Loucy (cell line): Measurements from ENCODE around the gene ZBTB32.

Experiments
- H2AFZ ChIP-seq: fragments of 200-600 bp; sonication (generic); 2 replicates; pipeline ENCODE4 v1.6.0; 2016; ENCODE audit warnings: antibody characterized with exemption, mild to moderate bottlenecking, low read length, moderate library complexity
- H3F3A ChIP-seq: fragments of 200-600 bp; 2 replicates; pipeline ENCODE4 v1.6.0; 2016; ENCODE audit warnings: antibody characterized with exemption, low read depth, mild to moderate bottlenecking
- H3K27me3 ChIP-seq: fragments of 200-600 bp; sonication (generic); 2 replicates; pipeline ENCODE4 v1.6.1; 2014; ENCODE audit warnings: low read length, mild to moderate bottlenecking; ENCODE audit not compliant: insufficient read depth, poor library complexity, severe bottlenecking
- H3K36me3 ChIP-seq: fragments of 200-600 bp; sonication (generic); 2 replicates; pipeline ENCODE4 v1.6.1; 2016; ENCODE audit warnings: low read length; ENCODE audit not compliant: insufficient read depth
- H3K4me1 ChIP-seq: fragments of 200-600 bp; sonication (generic); 2 replicates; pipeline ENCODE4 v1.5.1; 2014; ENCODE audit warnings: low read length, mild to moderate bottlenecking; ENCODE audit not compliant: insufficient read depth, poor library complexity, severe bottlenecking
- H3K4me2 ChIP-seq: fragments of 200-600 bp; sonication (generic); 2 replicates; pipeline ENCODE4 v1.6.0; 2014; ENCODE audit warnings: antibody characterized with exemption, low read length, low read depth, mild to moderate bottlenecking; ENCODE audit not compliant: poor library complexity, severe bottlenecking
- H3K4me3 ChIP-seq: fragments of 200-600 bp; sonication (generic); 2 replicates; pipeline ENCODE4 v1.5.1; 2014; ENCODE audit warnings: low read length, mild to moderate bottlenecking, mixed read lengths; ENCODE audit not compliant: poor library complexity, severe bottlenecking
- H3K79me2 ChIP-seq: fragments of 200-600 bp; sonication (generic); 2 replicates; pipeline ENCODE4 v1.6.1; 2014; ENCODE audit warnings: low read length; ENCODE audit not compliant: insufficient read depth
- H3K9ac ChIP-seq: fragments of 200-600 bp; sonication (generic); 2 replicates; pipeline ENCODE4 v1.6.0; 2014; ENCODE audit warnings: mild to moderate bottlenecking, low read depth, low read length, moderate library complexity; ENCODE audit not compliant: poor library complexity, severe bottlenecking
- H3K9me2 ChIP-seq: fragments of 200-600 bp; sonication (generic); replicated peaks from 2 replicates; pipeline ENCODE4 v1.6.1; 2016; ENCODE audit warnings: low read depth, low read length, mixed read lengths
- H3K9me3 ChIP-seq: fragments of 200-600 bp; sonication (generic); 2 replicates; pipeline ENCODE4 v1.6.1; 2014; ENCODE audit warnings: mild to moderate bottlenecking, antibody characterized with exemption, low read length, low read depth; ENCODE audit not compliant: insufficient read depth
- H4K20me1 ChIP-seq: fragments of 200-600 bp; sonication (generic); 2 replicates; pipeline ENCODE4 v1.6.0; 2014; ENCODE audit warnings: antibody characterized with exemption, low read length, mild to moderate bottlenecking; ENCODE audit not compliant: insufficient read depth, poor library complexity, severe bottlenecking
- CTCF ChIP-seq: fragments of 200-600 bp; sonication (generic); conservative IDR thresholded peaks from 2 replicates; pipeline ENCODE4 v1.5.1; 2014; ENCODE audit warnings: mild to moderate bottlenecking, antibody characterized with exemption, low read length
- EZH2phosphoT487 ChIP-seq: fragments of 200-600 bp; IDR thresholded peaks from 2 replicates; pipeline ENCODE4 v1.6.1; 2018; ENCODE audit warnings: antibody characterized with exemption, mild to moderate bottlenecking, moderate library complexity, borderline replicate concordance

Gene ZBTB32

GRCh38 chr19:35741203-35741515 is 36.8 kb downstream of the ZBTB32 start:
- H3K79me2 ChIP-seq: peaks cover 5% of the 10 kb centered on the region
- H3K4me2 ChIP-seq: peak overlapping the region; percentile 74
- peaks cover 13% of the 10 kb centered on the region for H3K4me1 ChIP-seq
- peaks cover 23% of the 10 kb centered on the region; the same call in 1 of the 2 replicates for H3K36me3 ChIP-seq
- H3K9me3 ChIP-seq: no peaks in the 10 kb centered on the region
- H4K20me1 ChIP-seq: no peaks in the 10 kb centered on the region
- TF ChIP-seq EZH2phosphoT487 (no peak), CTCF (0 out of 2 replicates have a peak, but pooled peaks have one; percentile 27)
- no peaks in the 10 kb centered on the region for H3K9me2 ChIP-seq
- H3K4me3 ChIP-seq: peak overlapping the region; percentile 79
- H3F3A ChIP-seq: no peaks in the 10 kb centered on the region
- H3K9ac ChIP-seq: peak overlapping the region; percentile 55
- no peaks in the 10 kb centered on the region for H3K27me3 ChIP-seq
- H2AFZ ChIP-seq: peak overlapping the region; percentile 96

GRCh38 chr19:35742121-35742724 is 37.9 kb downstream of the ZBTB32 start, which contains the start of gene IGFLR1:
Gene IGFLR1 (minus strand): TSS chr19:35742452. CDS start chr19:35741180, 1,272 bp downstream.
- Histone ChIP-seq H3K9me3 (no peaks in the 10 kb centered on the region), H3K79me2 (peaks cover 8% of the 10 kb centered on the region), H3K4me3 (peak within 1 kb of the TSS; percentile 79), H3K4me1 (peaks cover 18% of the 10 kb centered on the region), H3K27me3 (no peaks in the 10 kb centered on the region), H3F3A (no peaks in the 10 kb centered on the region), H3K9ac (peak within 1 kb of the TSS; percentile 55), H3K36me3 (peaks cover 18% of the 10 kb centered on the region; the same call in 1 of the 2 replicates), H2AFZ (no peak within 1 kb of the TSS), H3K4me2 (peak within 1 kb of the TSS; percentile 74), H4K20me1 (no peaks in the 10 kb centered on the region), H3K9me2 (no peaks in the 10 kb centered on the region)
- TF ChIP-seq EZH2phosphoT487 (no peak), CTCF (no peak)

- Histone ChIP-seq H3K9ac (no peak overlapping the region), H3K27me3 (no peaks in the 10 kb centered on the region), H3K4me3 (peak overlapping the region; percentile 85), H3K4me2 (peak overlapping the region; percentile 72), H3K79me2 (peaks cover 12% of the 10 kb centered on the region), H3K9me3 (no peaks in the 10 kb centered on the region), H3K36me3 (peaks cover 2% of the 10 kb centered on the region; the same call in 1 of the 2 replicates), H3K9me2 (no peaks in the 10 kb centered on the region), H3K4me1 (peaks cover 21% of the 10 kb centered on the region), H3F3A (no peaks in the 10 kb centered on the region), H4K20me1 (no peaks in the 10 kb centered on the region), H2AFZ (no peak overlapping the region)
- TF ChIP-seq CTCF (no peak), EZH2phosphoT487 (no peak)
Measured at GRCh38 chr19:35743640-35744429, 39.5 kb downstream of the ZBTB32 start.
